HG03039 (cell line): ENCODE data around the gene ADCK2.
"Not testable (repeated sequence)": the region's sequence is repeated elsewhere in the genome, so short reads cannot be mapped to it uniquely, and the experiment has no call there.

Source experiments
- ATAC-seq: cut with Tn5 transposase; IDR thresholded peaks from one replicate; pipeline ENCODE4 v1.9.1; 2021; ENCODE audit warnings: mild to moderate bottlenecking, moderate library complexity; ENCODE audit not compliant: unreplicated experiment

Gene ADCK2

GRCh38 chr7:140645166-140645900, 27.4 kb upstream of the ADCK2 start:
- no peak for ATAC-seq

DNA sequence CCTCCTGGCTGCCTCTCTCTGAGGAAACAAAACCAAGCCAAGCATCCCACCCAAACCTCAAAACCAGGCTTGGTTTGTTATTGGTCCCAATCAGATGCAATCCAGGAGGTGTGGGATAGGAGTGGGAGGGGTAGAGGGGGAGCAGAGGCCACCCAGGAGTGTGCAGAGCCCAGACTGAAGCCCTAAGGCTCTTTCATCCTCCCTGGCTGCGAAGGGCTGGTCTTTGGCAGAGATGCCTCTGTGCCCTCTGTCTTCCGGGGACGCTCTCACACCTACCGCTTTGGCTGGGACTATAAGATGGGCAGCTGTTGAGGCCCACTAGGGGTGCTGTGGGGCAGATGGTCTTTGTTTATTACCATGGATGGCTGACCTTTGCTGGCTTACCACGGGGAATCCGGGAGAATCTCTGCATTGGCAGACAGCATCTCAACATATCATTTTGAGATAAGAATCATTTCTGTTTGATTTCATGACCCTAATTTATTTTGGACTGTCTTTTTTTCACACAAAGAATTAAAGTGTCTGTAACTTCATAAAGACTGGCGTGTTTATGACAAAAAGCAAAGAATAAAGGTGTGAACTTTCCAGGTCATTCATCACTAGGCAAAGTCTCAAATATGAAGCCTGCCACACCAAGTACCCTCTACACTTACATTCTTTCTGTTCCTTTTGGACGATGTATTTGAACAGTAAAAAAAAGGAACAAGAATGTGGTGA, 25.7 kb upstream of the ADCK2 start:
- no peak for ATAC-seq

DNA sequence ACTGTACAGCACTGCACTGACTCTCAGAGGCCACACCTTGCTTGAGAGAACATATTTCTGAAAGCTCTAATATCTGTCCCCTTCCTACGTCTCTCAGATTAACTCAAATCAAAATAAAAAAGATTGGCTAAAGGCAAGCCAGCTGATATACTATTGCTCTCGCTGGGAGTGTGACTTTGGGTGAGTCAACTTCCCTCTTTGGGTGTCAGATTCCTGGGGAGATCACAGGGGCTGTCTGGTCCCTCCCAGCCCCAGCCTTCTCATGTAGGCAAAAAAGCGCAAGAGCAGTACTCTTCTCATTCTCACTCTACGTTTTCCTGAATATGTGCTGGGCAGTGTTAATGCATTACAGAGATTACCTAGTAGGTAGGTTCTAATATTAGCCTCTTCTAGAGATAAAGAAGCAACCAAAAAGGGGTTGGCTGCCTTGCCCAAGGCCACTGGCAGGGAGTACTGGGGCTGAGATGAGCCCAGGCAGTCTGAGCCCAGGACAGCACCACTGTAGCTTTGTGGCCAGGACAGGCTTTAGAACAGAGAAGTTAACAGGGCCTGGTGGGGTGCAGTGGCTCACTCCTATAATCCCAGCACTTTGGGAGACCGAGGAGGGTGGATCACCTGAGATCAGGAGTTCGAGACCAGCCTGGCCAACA, 23.1 kb upstream of the ADCK2 start:
- ATAC-seq, result no peak

GRCh38 chr7:140650367-140650766, 22.4 kb upstream of the ADCK2 start:
- no peak for ATAC-seq

GRCh38 chr7:140653319-140654108, 19.2 kb upstream of the ADCK2 start:
- no peak for ATAC-seq

DNA sequence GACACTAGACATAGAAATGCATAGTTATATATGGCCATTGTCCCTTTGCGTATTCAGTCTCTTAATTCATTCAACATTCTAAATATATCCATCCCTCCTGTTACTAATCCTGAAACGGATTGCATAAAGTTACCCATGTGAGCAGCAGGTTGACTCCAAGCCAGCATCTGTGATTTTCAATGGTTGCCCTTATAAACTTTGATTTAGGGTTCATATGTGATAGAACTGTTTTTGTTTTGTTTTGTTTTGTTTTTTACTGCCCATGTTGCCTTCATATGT, 18.7 kb upstream of the ADCK2 start:
- no peak for ATAC-seq

GRCh38 chr7:140654661-140655060, 18.1 kb upstream of the ADCK2 start:
- no peak for ATAC-seq

DNA sequence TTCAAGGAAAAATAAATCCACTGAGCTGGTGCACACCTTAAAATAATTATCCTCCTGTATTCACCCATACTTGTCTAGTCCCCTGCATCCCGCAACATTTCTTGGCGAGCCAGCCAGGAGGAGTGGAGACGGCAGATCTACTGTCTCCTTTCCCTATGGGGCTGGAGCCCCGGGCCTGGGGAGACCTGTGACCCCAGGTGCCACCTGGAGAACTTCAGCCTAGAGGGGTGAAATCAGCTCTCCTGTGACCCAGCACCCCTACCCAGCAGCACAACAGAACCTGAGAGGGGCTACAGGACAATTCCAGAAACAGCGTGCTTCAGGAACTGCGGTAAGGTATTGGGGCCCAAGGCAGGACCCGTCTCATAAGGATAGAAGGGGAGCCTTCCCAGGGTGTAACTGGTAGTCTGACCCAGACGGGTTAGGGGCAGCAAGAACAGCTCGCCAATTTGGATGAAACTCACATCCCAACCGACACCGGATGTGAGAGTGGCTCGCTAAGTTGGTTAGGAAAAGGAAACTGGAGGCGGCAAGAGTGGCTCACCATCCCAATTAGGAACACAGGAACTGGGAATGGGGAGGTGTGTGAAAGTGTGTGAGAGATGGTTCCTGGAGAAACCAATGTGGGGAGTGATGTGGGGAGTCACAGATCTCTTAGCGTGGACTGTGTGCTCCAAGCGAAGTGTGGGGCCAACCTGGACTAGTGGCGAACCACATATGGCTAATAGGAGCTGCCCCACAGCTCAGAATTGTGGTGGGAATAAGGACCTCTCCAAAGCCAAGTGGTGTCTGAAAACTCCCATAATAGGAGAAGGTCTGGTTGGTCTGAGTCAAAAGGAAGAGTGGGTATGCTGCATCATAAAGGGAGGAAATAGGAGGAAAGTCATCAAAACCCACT, 17.0 kb upstream of the ADCK2 start:
- no peak for ATAC-seq

DNA sequence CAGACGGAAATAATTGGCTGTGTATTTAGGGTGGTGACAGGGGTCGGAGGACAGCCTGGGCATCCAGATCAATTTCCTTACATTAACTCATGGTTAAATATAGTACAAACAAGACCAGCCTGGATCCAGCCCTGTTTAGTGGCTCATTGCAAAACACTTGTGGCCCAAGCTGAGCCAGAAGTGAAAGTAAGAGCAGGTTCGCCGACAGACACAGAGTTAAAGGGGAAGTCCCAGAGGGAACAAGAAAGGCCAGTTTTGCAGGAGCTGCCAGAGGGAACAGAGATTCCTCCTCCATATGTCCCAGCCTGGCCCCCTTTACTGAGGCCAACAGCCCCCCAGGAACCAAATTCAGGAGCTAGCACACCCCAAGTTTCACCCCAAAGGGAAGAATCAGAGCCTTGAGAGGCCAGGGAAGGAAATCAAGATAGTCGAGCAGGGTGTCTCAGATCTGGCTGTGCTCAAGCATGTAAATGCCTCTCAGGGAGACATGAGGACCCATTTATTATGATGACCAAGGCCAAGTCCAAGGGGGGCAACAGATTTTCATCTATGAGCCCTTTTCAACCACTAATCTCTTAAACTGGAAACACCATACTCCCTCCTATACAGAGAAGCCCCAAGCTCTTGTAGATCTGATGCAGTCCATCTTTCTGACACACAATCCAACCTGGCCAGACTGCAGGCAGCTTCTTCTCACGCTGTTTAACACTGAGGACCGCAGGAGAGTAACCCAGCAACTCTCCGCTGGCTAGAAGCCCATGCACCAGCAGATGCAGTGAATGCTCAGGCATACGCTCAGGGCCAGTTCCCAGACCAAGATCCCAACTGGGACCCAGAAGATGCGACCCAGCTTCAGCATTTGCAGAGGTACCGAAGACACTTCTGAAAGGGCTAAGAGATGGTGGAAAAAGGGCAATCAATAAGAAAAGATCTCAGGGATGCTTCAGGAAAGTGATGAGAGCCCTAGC, 15.9 kb upstream of the ADCK2 start:
- ATAC-seq, result peak; percentile 82

DNA sequence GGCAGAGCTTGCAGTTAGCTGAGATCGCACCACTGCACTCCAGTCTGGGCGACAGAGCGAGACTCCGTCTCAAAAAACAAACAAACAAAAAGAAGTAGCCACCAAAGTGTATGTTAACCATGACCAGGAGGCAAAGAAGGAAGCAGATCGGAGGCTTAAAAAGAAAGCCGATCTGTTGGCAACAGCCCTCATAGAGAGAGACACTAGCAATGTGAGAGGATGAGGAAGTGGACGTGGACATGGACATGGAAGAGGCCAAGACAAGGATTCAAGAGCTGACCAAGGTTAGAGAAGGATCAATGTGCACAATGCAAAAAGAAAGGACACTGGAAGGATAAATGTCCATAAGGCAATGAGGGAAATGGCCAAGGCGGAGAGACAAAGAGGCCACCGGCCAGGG, 14.9 kb upstream of the ADCK2 start:
- ATAC-seq, result no peak

DNA sequence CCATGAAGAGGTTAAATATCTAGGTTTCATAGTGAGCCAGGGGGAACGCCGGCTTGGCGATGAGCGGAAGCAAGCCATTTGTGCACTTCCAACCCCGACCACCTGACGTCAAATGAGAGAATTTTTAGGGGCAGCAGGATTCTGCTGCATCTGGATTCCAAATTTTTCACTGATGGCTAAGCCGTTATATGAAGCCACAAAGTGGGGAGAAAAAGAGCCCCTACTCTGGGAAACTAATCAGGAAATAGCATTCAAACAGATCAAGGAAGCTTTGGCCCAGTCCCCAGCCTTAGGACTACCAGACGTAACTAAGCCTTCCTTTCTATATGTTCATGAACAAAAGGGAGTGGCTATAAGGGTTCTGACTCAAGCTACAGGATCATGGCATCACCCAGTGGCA, 12.9 kb upstream of the ADCK2 start:
- no peak for ATAC-seq

GRCh38 chr7:140661124-140661523, 11.6 kb upstream of the ADCK2 start:
- no peak for ATAC-seq

DNA sequence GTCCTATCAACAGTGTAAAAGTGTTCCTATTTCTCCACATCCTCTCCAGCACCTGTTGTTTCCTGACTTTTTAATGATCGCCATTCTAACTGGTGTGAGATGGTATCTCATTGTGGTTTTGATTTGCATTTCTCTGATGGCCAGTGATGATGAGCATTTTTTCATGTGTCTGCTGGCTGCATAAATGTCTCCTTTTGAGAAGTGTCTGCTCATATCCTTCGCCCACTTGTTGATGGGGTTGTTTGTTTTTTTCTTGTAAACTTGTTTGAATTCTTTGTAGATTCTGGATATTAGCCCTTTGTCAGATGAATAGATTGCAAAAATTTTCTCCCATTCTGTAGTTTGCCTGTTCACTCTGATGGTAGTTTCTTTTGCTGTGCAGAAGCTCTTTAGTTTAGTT, 9.8 kb upstream of the ADCK2 start:
- not testable (repeated sequence) for ATAC-seq

- no peak for ATAC-seq
Observed at GRCh38 chr7:140667476-140667875, 5.3 kb upstream of the ADCK2 start.

DNA sequence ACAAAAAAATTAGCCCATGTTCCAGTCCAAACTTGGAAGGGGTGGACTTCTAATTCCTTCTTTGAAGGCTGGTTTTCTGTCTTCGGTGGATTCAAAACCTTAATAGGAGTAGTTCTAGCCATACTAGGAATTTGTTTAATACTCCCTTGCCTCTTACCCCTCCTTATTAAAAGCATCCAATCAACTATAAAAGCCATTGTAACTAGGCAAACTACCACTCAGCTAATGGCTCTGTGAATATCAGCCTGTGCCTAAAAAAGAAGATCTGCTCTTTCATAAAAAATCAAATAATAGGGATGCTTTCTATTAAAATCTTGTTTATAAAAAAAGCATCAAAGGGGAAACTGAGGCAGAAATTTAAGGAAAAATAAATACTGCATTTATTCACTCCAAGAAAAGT, 4.1 kb upstream of the ADCK2 start:
- no peak for ATAC-seq

DNA sequence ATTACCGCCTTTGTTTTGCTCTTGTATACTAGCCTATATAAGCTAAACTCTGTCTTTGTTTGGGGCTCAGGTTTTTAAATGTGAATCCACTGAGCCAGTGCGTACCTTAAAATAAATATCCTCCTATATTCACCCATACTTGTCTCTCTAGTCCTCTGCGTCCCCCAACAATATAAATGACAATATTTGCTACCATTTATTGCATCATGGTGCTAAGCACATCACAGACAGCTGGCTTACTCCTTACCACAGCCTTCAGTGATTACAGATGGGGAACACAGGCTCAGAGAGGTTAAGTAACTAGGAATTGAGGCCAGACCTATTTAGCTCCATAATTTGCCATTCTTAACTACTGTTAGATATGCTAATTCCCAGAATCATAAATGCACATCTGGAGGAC, 3.4 kb upstream of the ADCK2 start:
- no peak for ATAC-seq

- not testable (repeated sequence) for ATAC-seq
Observed at GRCh38 chr7:140669862-140670261, 2.9 kb upstream of the ADCK2 start.

GRCh38 chr7:140670343-140670935, 2.3 kb upstream of the ADCK2 start:
- no peak for ATAC-seq

DNA sequence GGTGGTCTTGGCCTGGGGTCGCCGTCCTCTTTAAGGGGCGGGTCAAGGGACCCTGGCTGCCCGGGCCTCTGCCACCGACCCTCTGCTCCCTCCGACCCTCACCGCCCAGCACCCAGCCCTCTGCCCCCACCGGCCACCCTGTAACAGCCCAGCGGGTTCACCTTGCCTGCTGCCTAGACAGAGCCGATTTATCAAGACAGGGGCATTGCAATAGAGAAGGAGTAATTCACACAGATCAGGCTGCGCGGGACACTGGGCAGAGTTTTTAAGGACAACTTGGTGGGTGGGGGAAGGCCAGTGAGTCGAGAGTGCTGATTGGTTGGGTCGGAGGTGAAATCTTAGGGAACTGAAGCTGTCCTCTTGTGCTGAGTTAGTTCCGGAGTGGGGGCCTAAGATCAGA, 779 bp upstream of the ADCK2 start:
- no peak for ATAC-seq
